HG02943 (cell line): ENCODE results near the gene VWCE.

Experiments
- ATAC-seq: cut with Tn5 transposase; IDR thresholded peaks from one replicate; pipeline ENCODE4 v1.9.1; 2021; ENCODE audit warnings: mild to moderate bottlenecking, low read depth, moderate library complexity; ENCODE audit not compliant: unreplicated experiment

The VWCE gene

GRCh38 chr11:61331651-61332050 lies 36.5 kb upstream of the VWCE start:
- ATAC-seq = no peak

GRCh38 chr11:61329871-61330270 lies 34.8 kb upstream of the VWCE start:
- ATAC-seq = no peak

GRCh38 chr11:61328351-61328750 lies 33.2 kb upstream of the VWCE start:
- no peak for ATAC-seq

- no peak for ATAC-seq
These were observed 32.6 kb upstream of the VWCE start for GRCh38 chr11:61327669-61328071.

- ATAC-seq = no peak
These were observed 30.7 kb upstream of the VWCE start for GRCh38 chr11:61325649-61326414.

DNA sequence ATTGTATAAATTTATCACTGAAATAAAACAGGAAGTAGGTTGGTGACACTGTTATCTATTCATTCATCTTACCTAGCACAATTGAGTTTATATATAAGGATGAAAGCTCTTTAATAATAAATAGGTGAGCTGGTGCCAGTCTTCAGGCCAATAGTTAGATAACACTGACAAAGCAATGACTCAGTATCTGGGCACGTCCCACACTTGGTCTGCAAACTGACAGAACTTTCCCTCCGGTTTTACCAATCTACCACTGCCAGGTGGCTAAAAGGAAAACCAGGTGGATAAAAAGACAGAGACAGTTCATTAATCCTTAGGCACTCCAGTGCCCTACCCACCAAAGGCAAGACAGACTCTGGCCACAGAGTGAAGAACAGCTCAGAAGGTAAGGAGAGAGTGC lies 20.1 kb upstream of the VWCE start:
- no peak for ATAC-seq

GRCh38 chr11:61310749-61311148 lies 15.6 kb upstream of the VWCE start:
- no peak for ATAC-seq

GRCh38 chr11:61309739-61310138 lies 14.6 kb upstream of the VWCE start:
- ATAC-seq = no peak

DNA sequence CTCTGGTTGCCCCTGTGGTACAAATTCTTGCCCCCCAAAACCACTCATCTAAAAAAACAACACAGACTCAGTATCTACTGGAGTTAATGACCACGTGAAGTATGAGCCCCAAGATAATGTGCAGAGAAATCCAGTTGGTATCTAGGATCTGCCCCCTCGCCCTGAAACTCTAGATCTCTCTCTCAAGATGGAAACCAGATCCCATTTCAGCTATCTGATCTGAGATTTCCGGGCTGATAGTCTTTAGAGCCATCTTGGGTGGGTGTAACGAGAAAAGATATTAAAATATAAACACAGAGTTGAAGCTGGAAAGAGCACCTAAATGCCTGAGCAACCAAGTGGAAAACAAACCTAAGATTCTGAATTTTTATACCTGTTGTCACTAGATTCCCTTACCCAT lies 14.0 kb upstream of the VWCE start:
- no peak for ATAC-seq

GRCh38 chr11:61307354-61307753 lies 12.2 kb upstream of the VWCE start:
- no peak for ATAC-seq

DNA sequence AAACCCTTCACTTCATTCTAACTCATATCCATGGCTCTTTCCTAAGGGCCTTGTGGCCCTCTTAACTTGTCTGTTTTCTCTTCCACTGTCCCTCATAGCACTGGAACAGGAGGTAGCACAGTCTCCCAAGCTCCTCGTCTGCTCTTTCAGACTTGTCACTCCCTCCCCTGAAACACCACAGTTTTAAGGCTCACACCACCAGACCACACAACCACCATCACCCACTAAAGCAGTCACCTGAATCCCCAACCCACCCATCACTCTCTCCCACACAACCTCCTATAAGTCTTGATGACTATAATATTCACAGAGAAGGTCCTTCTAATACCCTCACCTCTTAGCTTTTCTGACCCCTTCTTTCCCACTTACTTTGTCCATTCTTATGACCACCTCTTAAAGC lies 11.1 kb upstream of the VWCE start:
- ATAC-seq = no peak

- no peak for ATAC-seq
These were observed 10.3 kb upstream of the VWCE start for GRCh38 chr11:61305417-61305816.

- no peak for ATAC-seq
These were observed 8.6 kb upstream of the VWCE start for GRCh38 chr11:61303725-61304124.

- no peak for ATAC-seq
These were observed 7.4 kb upstream of the VWCE start for GRCh38 chr11:61302550-61302949.

GRCh38 chr11:61298663-61299244 lies 3.6 kb upstream of the VWCE start:
- ATAC-seq = no peak

DNA sequence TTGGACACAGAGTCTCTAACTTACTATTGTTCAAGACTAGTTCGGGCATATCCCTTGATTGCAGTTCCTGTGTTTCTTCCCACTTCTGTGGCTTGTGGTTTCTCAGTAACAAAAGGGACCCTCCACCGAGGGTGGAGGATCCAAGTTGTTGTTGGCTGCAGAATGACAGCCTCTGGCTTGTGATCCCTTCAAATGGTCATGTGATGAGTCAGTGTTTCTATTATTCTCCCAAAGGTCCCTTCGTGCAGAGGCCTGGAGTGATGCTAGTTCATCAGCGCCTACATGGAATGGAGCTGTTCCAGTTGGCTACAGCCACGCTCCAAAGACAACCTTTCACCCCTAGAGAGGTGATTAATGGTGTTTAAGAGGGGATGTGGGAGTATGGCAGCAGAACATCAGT lies 2.6 kb upstream of the VWCE start:
- no peak for ATAC-seq

DNA sequence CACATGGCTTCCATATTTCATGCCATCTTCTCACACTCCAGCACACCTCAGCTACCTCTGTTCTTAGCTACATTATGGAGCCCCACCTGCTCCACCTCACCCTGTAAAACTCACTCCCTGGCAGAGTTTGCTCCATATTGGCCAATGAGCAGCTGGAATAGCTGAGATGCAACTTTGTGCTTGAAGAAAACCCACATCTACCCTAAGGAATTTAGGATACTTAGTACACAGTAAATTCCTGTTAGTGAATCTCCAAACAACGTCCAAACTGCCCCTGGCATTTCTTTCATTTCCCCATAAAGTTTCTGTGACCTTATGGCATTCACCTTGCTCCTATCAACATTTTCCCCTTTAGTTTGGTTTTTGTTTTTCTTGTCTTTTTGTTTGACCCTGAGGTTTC lies 2.2 kb upstream of the VWCE start:
- ATAC-seq = no peak

- ATAC-seq = no peak
These were observed 445 bp upstream of the VWCE start for GRCh38 chr11:61295596-61295926.

GRCh38 chr11:61293867-61294716 lies 1.0 kb downstream of the VWCE start:
- peak; percentile 29 for ATAC-seq

- ATAC-seq = no peak
These were observed 2.8 kb downstream of the VWCE start for GRCh38 chr11:61292356-61292755.

DNA sequence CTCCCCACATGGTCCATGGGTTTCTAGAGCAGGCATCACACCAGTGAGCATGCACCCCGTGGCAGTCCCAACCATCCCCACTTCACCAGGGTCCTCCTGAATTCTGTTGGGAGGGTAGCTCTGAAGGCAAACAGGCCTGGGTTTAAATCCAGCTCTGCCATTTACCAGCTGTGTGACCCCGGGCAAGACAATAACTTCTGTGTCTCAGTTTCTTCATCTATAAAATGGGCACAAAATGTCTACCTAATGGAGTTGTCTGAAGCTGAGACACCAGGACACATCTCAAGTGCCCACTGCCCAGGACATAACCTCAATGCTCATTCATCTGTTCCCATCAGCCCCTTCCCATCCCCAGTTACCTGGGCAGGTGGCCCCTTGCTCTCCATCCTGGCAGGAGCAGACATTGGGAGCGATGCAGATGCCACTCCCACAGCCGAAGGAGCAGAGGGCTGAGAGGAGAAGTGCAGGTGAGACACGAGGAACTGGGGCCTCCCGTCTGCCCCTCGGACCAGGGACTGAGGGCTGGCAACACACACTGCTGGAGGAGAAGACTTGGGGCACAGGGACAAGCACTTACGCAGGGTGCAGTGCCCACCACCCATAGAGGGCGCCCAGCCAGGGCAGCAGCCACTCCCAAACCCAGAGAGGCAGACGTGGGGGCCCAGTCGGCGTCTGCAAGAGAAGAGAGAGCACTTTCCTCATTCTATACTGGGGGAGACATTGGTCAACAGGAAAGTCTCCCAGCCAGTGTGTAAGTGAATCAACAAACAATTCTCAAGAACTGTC lies 4.0 kb downstream of the VWCE start:
- ATAC-seq = no peak
